Hepatocyte (in vitro differentiated cells): ENCODE data around the gene OR2J1.

Source experiments
- EZH2 ChIP-seq: fragments of 200-600 bp; sonication (generic); IDR thresholded peaks from 2 replicates; pipeline ENCODE4 v1.6.1; 2016; ENCODE audit warnings: antibody characterized with exemption, mild to moderate bottlenecking, borderline replicate concordance
- EZH2phosphoT487 ChIP-seq: fragments of 200-600 bp; sonication (generic); IDR thresholded peaks from one replicate; pipeline ENCODE4 v1.6.1; 2018; ENCODE audit warnings: antibody characterized with exemption, mild to moderate bottlenecking, low read depth, moderate library complexity; ENCODE audit not compliant: unreplicated experiment, severe bottlenecking
- TF ChIP-seq, protein P1 (sequence below): fragments of 200-600 bp; sonication (generic); IDR thresholded peaks from 2 replicates; pipeline ENCODE4 v1.5.1; 2016; ENCODE audit warnings: antibody characterized with exemption, mild to moderate bottlenecking; ENCODE audit not compliant: poor library complexity

DNA sequence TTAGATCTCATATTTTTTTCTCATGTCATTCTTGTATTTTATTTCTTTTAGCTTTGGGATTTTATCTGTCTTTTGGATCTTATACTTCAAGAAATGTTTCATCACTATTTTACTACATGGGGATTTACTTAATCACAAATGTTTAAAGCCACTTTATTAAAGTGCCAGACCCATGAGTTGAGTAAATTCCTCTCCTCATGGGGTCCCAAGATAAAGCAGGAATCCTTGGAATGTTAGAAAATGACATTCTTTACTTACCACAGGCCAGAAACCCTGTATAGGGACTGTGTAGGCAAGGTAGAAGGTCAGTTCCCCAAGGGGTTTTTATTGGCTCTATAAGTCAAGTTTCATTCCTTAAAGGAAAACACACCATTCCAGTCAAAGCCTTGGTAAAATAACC is 43.0 kb downstream of the OR2J1 start:
- TF ChIP-seq, protein P1, sequence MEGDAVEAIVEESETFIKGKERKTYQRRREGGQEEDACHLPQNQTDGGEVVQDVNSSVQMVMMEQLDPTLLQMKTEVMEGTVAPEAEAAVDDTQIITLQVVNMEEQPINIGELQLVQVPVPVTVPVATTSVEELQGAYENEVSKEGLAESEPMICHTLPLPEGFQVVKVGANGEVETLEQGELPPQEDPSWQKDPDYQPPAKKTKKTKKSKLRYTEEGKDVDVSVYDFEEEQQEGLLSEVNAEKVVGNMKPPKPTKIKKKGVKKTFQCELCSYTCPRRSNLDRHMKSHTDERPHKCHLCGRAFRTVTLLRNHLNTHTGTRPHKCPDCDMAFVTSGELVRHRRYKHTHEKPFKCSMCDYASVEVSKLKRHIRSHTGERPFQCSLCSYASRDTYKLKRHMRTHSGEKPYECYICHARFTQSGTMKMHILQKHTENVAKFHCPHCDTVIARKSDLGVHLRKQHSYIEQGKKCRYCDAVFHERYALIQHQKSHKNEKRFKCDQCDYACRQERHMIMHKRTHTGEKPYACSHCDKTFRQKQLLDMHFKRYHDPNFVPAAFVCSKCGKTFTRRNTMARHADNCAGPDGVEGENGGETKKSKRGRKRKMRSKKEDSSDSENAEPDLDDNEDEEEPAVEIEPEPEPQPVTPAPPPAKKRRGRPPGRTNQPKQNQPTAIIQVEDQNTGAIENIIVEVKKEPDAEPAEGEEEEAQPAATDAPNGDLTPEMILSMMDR = no peak
- TF ChIP-seq EZH2 = no peak
- no peak for TF ChIP-seq EZH2phosphoT487
